ENCODE results near the gene KLK13.

KLK13 gene

DNA sequence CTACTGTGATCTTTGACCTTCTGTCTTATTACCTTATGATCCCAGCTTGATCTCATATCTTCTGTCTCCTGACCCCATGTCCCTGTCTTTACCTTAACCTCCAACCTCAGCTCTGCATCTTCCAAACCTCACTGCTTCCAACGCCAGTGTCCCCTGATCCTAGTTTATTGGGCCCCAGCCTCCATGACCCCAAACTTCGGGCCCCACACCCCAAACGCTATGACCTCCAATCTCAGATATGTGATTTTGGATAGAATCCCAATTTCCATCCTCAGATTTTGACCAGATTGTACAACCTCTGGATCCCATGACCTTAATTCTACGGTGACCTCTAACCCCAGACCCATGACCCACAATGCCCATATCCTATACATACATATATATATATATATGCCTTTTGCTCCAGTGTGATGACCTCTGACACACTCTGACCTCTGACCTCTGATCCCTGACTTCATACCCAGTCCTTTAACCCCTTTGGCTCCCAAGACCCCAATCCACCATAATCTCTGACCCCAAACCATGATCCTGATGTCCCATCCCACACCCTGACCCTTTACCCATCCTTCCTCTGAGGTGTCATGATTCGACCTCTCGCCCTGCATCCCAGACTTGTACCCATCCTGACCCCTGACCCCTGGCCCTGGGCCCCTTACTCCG is 33.5 kb downstream of the KLK13 start:
- Histone ChIP-seq H3K9me3 (no peaks in the 10 kb centered on the region; the same call in 1 of the 2 replicates), H3K36me3 (no peaks in the 10 kb centered on the region), H3K4me1 (no peaks in the 10 kb centered on the region), H3K4me3 (ENCODE audit: low read depth, low read length) (no peak overlapping the region), H3K27me3 (peaks cover 23% of the 10 kb centered on the region)
- no peak for DNase-seq
- no peak for TF ChIP-seq CTCF (IDR thresholded peaks at IDR 0.05; ENCODE audit: low read depth, low read length)

DNA sequence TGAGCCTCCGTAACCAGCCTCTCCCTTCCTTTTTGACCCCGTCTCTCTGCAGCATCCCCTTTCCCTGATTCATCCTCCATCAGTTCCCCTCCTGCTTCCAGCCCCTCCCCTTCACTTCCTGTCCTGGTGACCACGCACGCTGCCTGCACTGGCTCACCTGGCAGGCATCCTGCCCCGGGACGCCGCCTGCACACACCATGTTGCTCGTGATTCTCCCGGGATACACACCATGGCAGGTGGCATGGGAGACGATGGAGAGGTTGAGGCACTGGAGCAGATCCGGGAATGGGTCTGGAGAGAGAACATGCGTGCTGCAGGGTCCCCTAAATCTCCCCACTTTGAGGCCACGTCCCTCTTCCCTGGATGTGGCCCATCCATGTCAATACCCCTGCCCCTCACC is 34.3 kb downstream of the KLK13 start:
- no peaks in the 10 kb centered on the region for H3K4me1 ChIP-seq
- no peaks in the 10 kb centered on the region for H3K36me3 ChIP-seq
- TF ChIP-seq CTCF (IDR thresholded peaks at IDR 0.05; ENCODE audit: low read depth, low read length): no peak
- DNase-seq: no peak
- H3K4me3 ChIP-seq (ENCODE audit: low read depth, low read length): no peak overlapping the region
- H3K9me3 ChIP-seq: no peaks in the 10 kb centered on the region; the same call in 1 of the 2 replicates
- peaks cover 27% of the 10 kb centered on the region for H3K27me3 ChIP-seq

GRCh38 chr19:51029718-51030117 is 35.2 kb downstream of the KLK13 start:
- Histone ChIP-seq H3K9me3 (no peaks in the 10 kb centered on the region; the same call in 1 of the 2 replicates), H3K4me3 (ENCODE audit: low read depth, low read length) (no peak overlapping the region), H3K4me1 (no peaks in the 10 kb centered on the region), H3K36me3 (no peaks in the 10 kb centered on the region), H3K27me3 (peaks cover 35% of the 10 kb centered on the region)
- TF ChIP-seq CTCF (IDR thresholded peaks at IDR 0.05; ENCODE audit: low read depth, low read length): no peak
- no peak for DNase-seq

- Histone ChIP-seq H3K4me1 (no peaks in the 10 kb centered on the region), H3K4me3 (ENCODE audit: low read depth, low read length) (no peak overlapping the region), H3K36me3 (no peaks in the 10 kb centered on the region), H3K27me3 (peaks cover 51% of the 10 kb centered on the region), H3K9me3 (no peaks in the 10 kb centered on the region; the same call in 1 of the 2 replicates)
- DNase-seq: no peak
- no peak for TF ChIP-seq CTCF (IDR thresholded peaks at IDR 0.05; ENCODE audit: low read depth, low read length)
Measured at GRCh38 chr19:51027873-51028272, 37.0 kb downstream of the KLK13 start.

DNA sequence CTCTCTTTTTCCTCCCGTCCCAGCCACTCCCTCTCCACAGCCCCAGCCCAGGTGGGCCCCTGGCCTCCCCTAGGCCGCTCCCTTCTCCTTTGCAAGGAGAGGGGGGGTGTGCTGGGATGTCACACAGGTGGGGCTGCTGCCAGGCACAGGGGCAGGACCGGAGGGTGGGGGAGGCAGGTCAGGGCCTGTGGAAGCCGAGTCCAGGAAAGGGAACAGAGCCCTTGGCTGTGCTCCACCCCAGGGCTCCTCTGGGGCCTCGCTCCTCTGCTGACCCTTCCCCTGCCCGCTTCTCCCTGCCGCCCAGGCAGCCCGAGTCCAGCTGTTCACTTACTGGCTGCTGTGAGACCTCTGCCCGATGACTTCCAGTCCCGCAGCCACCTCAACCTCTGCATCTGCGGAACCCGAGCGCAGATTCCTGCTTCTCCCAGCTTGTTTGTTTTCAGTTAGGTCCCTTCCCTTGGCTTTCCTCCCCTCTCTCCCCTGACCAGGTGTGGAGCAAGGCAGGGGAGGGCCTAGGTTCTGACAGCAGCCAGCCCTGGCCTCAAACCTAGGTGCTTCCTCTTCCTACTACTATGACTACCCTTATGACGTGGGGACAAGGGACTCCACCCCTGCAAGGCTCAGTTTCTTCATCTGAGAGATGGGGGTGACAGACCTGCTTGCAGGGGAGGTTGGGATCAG is 37.6 kb downstream of the KLK13 start:
- no peak for TF ChIP-seq CTCF (IDR thresholded peaks at IDR 0.05; ENCODE audit: low read depth, low read length)
- Histone ChIP-seq H3K27me3 (peaks cover 57% of the 10 kb centered on the region), H3K4me1 (no peaks in the 10 kb centered on the region), H3K4me3 (ENCODE audit: low read depth, low read length) (no peak overlapping the region), H3K36me3 (no peaks in the 10 kb centered on the region), H3K9me3 (no peaks in the 10 kb centered on the region; the same call in 1 of the 2 replicates)
- DNase-seq: no peak

- Histone ChIP-seq H3K9me3 (no peaks in the 10 kb centered on the region; the same call in 1 of the 2 replicates), H3K4me1 (no peaks in the 10 kb centered on the region), H3K27me3 (peaks cover 62% of the 10 kb centered on the region), H3K36me3 (no peaks in the 10 kb centered on the region), H3K4me3 (ENCODE audit: low read depth, low read length) (no peak within 1 kb of the TSS)
- no peak for DNase-seq
- no peak for TF ChIP-seq CTCF (IDR thresholded peaks at IDR 0.05; ENCODE audit: low read depth, low read length)
Measured at GRCh38 chr19:51026554-51026831, 38.4 kb downstream of the KLK13 start, which contains the start of gene KLK11. Gene KLK11, minus strand, starts transcription at chr19:51026616. Its CDS starts 985 bp downstream, at chr19:51025631.

Measured in BE2C (cell line).